Hepatic stellate cell (primary cell): ENCODE measurements around the gene ADAMTSL3.
"Not testable (repeated sequence)": the region's sequence is repeated elsewhere in the genome, so short reads cannot be mapped to it uniquely, and the experiment has no call there.

ENCODE experiments used
- DNase-seq: peaks from one replicate; pipeline ENCODE4 v3.0.0; 2011; ENCODE audit warnings: low spot score

The ADAMTSL3 gene

DNA sequence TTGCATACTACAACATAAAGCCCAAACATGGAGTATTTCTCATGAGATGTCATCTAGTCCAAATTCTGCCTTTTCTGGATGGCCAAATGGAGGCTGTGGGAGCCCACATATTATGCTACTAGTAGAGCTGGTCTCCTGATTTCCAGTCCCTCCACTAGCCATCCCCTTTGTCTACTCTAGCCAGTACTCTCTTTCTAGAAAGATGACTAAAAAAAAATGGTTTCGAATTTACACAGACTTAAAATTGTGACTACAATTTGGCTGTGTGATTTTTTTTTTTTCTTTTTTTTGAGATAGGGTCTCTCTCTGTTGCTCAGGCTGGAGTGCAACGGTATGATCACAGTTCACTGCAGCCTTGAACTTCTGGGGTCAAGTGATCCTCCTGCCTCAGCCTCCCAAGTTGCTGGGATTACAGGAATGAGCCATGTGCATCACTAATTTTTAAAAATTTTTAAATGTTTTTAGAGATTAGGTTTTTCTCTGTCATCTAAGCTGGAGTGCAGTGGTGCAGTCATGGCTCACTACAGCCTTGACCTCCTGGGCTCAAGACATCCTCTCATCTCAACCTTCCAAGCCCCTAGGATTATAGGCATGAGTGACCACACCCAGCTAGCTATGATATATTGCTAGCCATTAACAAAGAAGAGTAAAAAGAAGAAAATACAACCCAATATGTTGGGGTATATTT, 273.9 kb downstream of the ADAMTSL3 start:
- DNase-seq: no peak

- no peak for DNase-seq
Observed at GRCh38 chr15:83928392-83928734, 274.4 kb downstream of the ADAMTSL3 start.

DNA sequence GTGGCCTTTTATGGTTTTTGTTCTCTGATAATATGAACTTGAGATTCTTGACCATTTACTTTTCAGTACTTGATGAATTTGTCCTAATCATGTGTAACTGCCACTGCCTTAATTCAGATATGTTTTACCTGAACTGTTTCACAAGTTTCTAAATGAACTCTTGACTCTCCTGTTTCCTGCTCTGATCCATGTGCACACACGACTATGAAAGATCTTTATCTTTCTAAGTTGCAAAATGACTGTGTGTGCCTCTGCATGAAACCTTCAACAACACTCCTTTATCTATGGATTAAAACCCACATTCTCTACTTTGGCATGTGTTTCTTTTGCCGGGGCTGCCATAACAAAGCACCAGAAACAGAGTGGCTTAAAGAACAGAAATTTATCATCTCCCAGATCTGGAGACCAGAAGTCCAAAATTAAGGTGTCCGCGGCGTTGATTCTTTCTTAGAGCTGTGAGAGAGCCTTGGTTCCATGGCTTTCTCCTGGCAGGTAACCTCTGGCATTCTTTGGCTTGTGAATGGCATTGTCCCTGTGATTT, 275.0 kb downstream of the ADAMTSL3 start:
- DNase-seq: no peak

GRCh38 chr15:83929619-83930018, 275.7 kb downstream of the ADAMTSL3 start:
- DNase-seq: no peak

GRCh38 chr15:83930392-83931212, 276.7 kb downstream of the ADAMTSL3 start:
- DNase-seq: no peak

- no peak for DNase-seq
Observed at GRCh38 chr15:83935774-83936173, 281.9 kb downstream of the ADAMTSL3 start.

DNA sequence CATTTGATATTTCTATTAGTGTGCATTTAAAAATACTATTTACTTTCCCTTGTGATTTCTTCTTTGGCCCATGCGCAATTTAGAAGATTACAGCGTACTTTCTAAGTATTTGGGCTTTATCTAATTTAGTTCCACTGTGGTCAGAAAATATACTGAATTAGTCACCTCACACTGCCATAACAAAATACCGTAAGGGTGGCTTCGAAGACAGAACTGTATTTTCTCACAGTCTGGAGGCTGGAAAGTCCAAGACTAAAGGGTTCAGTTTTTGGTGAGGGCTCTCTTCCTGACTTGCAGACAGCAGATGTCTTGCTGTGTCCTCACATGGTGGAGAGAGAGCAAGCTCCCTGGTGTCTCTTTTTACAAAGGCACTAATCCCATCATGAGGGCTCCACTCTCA, 286.2 kb downstream of the ADAMTSL3 start:
- no peak for DNase-seq

GRCh38 chr15:83943043-83943442, 289.1 kb downstream of the ADAMTSL3 start:
- no peak for DNase-seq

DNA sequence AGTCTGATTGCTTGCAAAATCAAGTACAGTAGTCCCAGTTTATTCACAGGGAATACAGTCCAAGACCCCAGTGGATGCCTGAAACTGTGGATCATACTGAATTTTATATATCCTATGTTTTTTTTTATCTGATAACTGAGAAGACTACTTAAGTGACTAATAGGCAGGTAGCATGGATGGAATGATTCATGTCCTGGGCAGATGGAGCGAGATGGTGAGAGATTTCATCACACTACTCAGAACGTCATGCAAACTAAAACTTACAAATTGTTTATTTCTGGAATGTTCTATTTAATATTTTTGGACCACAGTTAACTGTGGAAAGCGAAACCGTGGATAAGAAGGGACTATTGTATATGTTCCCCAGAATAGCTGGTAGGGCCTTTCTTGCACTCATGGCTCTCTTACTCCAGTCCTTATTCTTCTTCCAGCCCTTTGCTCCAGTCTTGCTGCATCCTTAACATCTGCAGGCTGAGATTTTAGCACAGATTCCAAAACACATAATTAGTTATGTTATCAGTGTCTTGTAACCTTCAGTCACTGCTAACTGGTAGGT, 290.0 kb downstream of the ADAMTSL3 start:
- DNase-seq: no peak

DNA sequence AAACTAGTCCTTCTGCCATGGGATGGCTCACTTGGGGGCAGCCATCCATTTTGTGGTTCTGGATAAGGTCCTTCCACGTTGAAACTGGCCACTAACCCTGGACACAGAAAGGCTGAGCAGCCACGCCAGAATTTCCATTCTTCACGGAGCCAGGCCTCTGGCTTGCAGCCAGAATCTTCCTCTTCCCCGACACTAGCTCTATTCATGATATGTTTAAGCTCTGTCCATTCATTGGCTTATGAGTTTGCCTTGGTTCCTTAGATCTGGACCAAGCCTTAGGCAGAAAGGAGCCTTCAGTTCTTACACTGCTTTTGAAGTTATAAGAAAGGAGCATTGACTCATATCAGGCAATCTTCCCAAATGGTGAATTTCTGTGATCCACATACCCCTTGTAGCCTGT, 293.2 kb downstream of the ADAMTSL3 start:
- no peak for DNase-seq

- no peak for DNase-seq
Observed at GRCh38 chr15:83954506-83954905, 300.6 kb downstream of the ADAMTSL3 start.

GRCh38 chr15:83955806-83956265, 301.9 kb downstream of the ADAMTSL3 start:
- no peak for DNase-seq

- no peak for DNase-seq
Observed at GRCh38 chr15:83956887-83957286, 303.0 kb downstream of the ADAMTSL3 start.

GRCh38 chr15:83959477-83959876, 305.6 kb downstream of the ADAMTSL3 start:
- DNase-seq: no peak

DNA sequence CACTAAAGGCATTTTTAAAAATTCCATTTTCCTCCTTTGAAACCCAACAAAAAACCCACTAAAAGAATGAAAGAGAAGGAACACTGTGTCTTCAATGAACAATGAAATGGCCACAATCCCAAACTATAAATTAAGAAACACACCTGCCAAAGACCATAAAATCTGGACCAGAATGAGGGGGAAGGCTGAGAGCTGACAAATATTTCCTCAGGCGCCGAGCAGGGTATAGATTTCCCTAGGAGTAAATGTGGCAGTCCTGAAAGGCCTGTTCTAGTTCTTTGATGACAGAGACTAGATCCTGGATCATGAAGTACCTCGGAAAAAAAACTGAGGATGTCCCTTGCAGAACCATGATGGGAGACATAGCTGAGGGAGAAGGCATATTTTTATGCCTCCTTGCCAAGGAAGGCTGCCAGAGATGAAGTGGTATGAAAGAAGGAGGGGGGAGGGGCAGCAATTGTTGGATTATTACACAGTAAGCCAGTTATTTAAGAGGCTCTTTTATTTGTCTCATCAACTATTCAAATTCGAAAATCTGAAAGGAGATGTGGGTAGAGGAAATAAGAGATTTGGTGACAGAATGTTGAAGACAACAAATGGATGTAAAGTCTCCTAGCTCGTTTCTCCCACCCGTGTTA, 306.4 kb downstream of the ADAMTSL3 start:
- DNase-seq: no peak

DNA sequence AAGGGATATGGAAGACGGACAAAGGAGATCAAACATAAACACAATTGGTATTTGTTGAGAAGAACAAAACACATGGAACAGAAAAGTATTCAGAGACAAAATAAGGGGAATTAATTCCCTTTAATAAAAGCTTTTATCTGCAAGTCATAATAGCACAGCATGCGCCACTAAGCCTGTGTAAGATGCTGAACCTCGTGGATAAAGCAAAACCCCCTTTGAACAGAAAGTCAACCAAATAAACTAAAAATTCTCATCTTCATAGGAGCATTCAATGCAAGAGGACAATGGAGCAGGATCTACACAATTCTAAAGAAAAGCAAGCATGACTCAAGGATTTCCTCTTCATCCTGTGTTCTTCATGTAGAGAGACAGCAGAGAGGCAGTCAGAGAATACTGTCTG, 307.4 kb downstream of the ADAMTSL3 start:
- DNase-seq: no peak

DNA sequence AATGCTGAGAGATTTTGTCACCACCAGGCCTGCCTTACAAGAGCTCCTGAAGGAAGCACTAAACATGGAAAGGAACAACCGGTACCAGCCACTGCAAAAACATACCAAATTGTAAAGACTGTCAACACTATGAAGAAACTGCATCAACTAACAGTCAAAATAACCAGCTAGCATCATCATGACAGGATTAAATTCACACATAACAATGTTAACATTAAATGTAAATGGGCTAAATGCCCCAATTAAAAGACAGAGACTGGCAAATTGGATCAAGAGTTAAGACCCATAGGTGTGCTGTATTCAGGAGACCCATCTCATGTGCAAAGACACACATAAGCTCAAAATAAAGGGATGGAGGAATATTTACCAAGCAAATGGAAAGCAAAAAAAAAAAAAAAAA, 311.0 kb downstream of the ADAMTSL3 start:
- DNase-seq: not testable (repeated sequence)

GRCh38 chr15:83970295-83970890, 316.5 kb downstream of the ADAMTSL3 start:
- no peak for DNase-seq

DNA sequence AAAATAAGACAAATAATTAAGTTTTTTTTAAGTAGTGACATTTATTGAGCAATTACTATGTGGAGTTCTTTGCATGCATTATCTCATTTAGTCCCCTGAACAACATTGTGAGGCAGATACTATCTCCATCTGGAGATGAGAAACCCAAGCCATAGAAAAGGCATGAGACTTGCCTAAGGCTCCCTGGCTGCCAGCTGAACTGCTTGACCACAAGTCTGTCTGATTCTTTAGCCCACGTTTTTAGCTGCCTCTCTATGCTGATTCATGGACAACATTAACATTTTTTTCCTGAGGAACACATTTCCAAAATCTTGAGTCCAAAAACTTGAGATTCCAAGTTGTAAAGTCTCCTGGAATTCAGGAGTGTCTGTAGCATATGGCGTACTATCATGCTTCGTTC, 318.1 kb downstream of the ADAMTSL3 start:
- DNase-seq: no peak

DNA sequence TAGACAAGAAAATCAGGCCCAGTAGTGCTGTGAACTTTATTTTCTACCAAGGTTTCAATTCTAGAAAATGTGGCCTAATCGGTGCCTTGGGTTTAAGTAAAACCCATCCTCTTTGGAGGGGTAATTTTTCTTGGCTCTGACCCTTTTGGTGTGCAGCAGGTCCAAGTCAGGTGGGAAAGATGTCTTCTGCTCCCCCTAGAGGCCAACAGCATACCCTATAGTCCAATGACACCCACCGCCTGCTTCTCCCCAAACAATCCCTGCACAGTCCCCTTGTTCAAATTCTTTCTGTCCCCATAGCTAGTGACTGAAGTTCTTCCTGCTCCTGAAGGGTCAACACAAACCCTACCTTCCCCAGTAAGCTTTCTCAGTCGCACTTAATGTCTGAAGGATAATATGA, 319.9 kb downstream of the ADAMTSL3 start:
- no peak for DNase-seq

DNA sequence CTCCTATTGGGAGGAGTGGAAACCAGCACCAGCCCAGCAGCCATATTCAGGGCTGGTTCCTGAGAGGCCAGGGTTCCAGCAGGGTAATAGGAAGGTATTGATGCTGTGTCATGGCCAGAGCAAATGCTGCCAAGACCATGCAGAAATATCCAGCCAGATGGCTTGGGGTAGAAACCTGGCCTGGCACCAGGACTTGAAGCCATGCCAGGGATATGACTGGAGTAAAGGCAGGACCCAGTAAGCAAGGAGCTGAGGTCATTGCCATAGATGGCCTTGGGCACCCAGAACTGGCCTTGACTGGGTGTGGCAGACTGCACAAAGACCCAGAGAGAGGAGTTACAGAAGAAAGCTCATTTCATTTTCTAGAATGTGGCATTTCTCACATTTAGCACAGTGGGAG, 324.1 kb downstream of the ADAMTSL3 start:
- no peak for DNase-seq

- no peak for DNase-seq
Observed at GRCh38 chr15:83978588-83978987, 324.7 kb downstream of the ADAMTSL3 start.
